Fibroblast of lung (primary cell): Measurements from ENCODE around the gene PAX3.

Experiments
- EZH2 ChIP-seq: IDR thresholded peaks from 2 replicates; pipeline ENCODE4 v1.5.1; 2012; ENCODE audit warnings: low read length, control low read depth, mild to moderate bottlenecking; ENCODE audit errors: missing control alignments
- TF ChIP-seq, protein P1 (sequence below), 2 donors: IDR thresholded peaks in 1 of 2; conservative IDR thresholded peaks in 1 of 2; 1 replicate in 1 of 2; 2 replicates in 1 of 2; pipeline ENCODE4 v1.5.1; 2011 to 2012; ENCODE audit warnings: low read length in 2 of 2, control low read depth in 1 of 2, inconsistent platforms in 1 of 2, low read depth in 1 of 2, mild to moderate bottlenecking in 1 of 2

DNA sequence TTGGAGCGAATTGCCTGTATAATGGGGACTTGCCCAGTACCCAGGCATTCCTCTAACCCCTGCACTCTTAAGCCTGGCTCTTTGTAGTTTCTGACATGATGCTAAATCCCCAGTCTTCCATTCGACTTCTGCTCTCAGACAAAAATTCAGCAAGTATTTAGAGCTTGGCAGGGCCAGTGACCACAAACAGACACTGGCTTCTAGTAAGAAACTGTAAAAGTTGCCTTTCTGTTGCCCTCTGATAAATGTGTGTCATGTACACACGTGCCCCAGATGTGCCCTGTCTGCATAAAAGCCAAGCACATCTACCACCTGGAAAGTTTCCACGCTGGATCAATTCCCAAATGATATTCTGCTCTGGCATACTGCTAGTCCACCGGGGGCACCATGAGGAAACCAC, 18.0 kb downstream of the PAX3 start:
- TF ChIP-seq, protein P1, sequence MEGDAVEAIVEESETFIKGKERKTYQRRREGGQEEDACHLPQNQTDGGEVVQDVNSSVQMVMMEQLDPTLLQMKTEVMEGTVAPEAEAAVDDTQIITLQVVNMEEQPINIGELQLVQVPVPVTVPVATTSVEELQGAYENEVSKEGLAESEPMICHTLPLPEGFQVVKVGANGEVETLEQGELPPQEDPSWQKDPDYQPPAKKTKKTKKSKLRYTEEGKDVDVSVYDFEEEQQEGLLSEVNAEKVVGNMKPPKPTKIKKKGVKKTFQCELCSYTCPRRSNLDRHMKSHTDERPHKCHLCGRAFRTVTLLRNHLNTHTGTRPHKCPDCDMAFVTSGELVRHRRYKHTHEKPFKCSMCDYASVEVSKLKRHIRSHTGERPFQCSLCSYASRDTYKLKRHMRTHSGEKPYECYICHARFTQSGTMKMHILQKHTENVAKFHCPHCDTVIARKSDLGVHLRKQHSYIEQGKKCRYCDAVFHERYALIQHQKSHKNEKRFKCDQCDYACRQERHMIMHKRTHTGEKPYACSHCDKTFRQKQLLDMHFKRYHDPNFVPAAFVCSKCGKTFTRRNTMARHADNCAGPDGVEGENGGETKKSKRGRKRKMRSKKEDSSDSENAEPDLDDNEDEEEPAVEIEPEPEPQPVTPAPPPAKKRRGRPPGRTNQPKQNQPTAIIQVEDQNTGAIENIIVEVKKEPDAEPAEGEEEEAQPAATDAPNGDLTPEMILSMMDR (conservative IDR thresholded peaks at IDR 0.05 in 1 of 2, IDR thresholded peaks at IDR 0.05 in 1 of 2; ENCODE audit: low read depth in 1 of 2, low read length in 2 of 2), result no peak
- no peak for TF ChIP-seq EZH2
